HepG2 (cell line): ENCODE data around the gene PSORS1C2. TPM values are rescaled to one million over a fixed set of nuclear protein-coding genes. Genes with fewer than 3 reads are reported as not detected.

Experiments used
- BCL6 ChIP-seq: IDR thresholded peaks from 2 replicates; pipeline ENCODE4 v1.6.1; 2016; ENCODE audit warnings: missing genetic modification reagents, missing compliant biosample characterization
- HMG20A ChIP-seq: IDR thresholded peaks from 2 replicates; pipeline ENCODE4 v1.6.1; 2016; ENCODE audit warnings: borderline replicate concordance
- HNF4A ChIP-seq: sonication (generic); formaldehyde crosslinking; IDR thresholded peaks from 2 replicates; pipeline ENCODE4 v1.4.0; 2020; ENCODE audit warnings: missing genetic modification reagents
- LCORL ChIP-seq, 2 experiments: fragments of 450-650 bp in 1 of 2; sonication (generic) in 1 of 2; formaldehyde crosslinking in 1 of 2; IDR thresholded peaks; 2 replicates each; pipeline versions ENCODE4 v1.5.0 to v1.6.1; 2017 to 2020; ENCODE audit warnings: antibody characterized with exemption in 1 of 2, missing genetic modification reagents in 1 of 2
- RCOR2 ChIP-seq: IDR thresholded peaks from 2 replicates; pipeline ENCODE4 v1.6.1; 2016; ENCODE audit warnings: missing biosample characterization, missing genetic modification reagents
- SAFB2 ChIP-seq: sonication (generic); formaldehyde crosslinking; IDR thresholded peaks from 2 replicates; pipeline ENCODE4 v1.5.1; 2020; ENCODE audit warnings: missing genetic modification reagents, low read depth, mild to moderate bottlenecking, borderline replicate concordance
- SIN3A ChIP-seq: IDR thresholded peaks from 2 replicates; pipeline ENCODE4 v1.6.1; 2011; ENCODE audit warnings: low read depth, mild to moderate bottlenecking, control low read depth, low read length, borderline replicate concordance
- SOX13 ChIP-seq, 3 experiments: fragments of 450-650 bp in 1 of 3; sonication (generic) in 1 of 3; formaldehyde crosslinking in 1 of 3; IDR thresholded peaks in 2 of 3; conservative IDR thresholded peaks in 1 of 3; 2 replicates each; pipeline versions ENCODE4 v1.5.0 to v1.6.1; 2016 to 2020; ENCODE audit warnings: antibody characterized with exemption in 1 of 3, mild to moderate bottlenecking in 1 of 3, missing compliant biosample characterization in 1 of 3, missing genetic modification reagents in 1 of 3, moderate library complexity in 1 of 3
- SP5 ChIP-seq: IDR thresholded peaks from 2 replicates; pipeline ENCODE4 v1.6.1; 2016; ENCODE audit warnings: low read depth, borderline replicate concordance
- ZMYM3 ChIP-seq: sonication (generic); formaldehyde crosslinking; IDR thresholded peaks from 2 replicates; pipeline ENCODE4 v1.5.1; 2020; ENCODE audit warnings: mild to moderate bottlenecking, missing genetic modification reagents
- ZNF205 ChIP-seq: IDR thresholded peaks from 2 replicates; pipeline ENCODE4 v1.6.1; 2018; ENCODE audit warnings: missing biosample characterization, missing genetic modification reagents
- ZNF326 ChIP-seq: sonication (generic); formaldehyde crosslinking; IDR thresholded peaks from 2 replicates; pipeline ENCODE4 v1.4.0; 2020; ENCODE audit warnings: missing genetic modification reagents, borderline replicate concordance
- ZNF430 ChIP-seq: sonication (generic); formaldehyde crosslinking; IDR thresholded peaks from 2 replicates; pipeline ENCODE4 v1.9.0; 2021; ENCODE audit warnings: mild to moderate bottlenecking, missing genetic modification reagents
- ZNF567 ChIP-seq: sonication (generic); formaldehyde crosslinking; IDR thresholded peaks from 2 replicates; pipeline ENCODE4 v1.8.1; 2023; ENCODE audit warnings: mild to moderate bottlenecking, missing genetic modification reagents, borderline replicate concordance
- polyA plus RNA-seq, 8 experiments: library from polyadenylated mRNA; depleted of rRNA in 3 of 8; stranded (reverse) in 7 of 8; unstranded in 1 of 8; fragments of >200 nt; fragmentation: Illumina TruSeq in 4 of 8; extraction: Trizol in 4 of 8; gene quantifications; 2 replicates each; pipeline versions ENCODE4 v1.2.1 to v1.2.3, GENCODE V29; 2011 to 2016; ENCODE audit warnings: low read depth in 4 of 8, missing spikeins in 1 of 8, mixed read lengths in 1 of 8; ENCODE audit not compliant: insufficient read depth in 1 of 8
- total RNA-seq, 5 experiments: library from RNA; depleted of rRNA; stranded (reverse); fragments of >200 nt; fragmentation: Illumina TruSeq; extraction: Trizol; gene quantifications; 2 replicates each; pipeline ENCODE4 v1.2.3, GENCODE V29; 2016; ENCODE audit warnings: low read depth in 1 of 5
- TF ChIP-seq, protein P1 (sequence below): sonication (generic); formaldehyde crosslinking; IDR thresholded peaks from 2 replicates; pipeline ENCODE4 v1.5.0; 2020; ENCODE audit warnings: mild to moderate bottlenecking, missing genetic modification reagents, borderline replicate concordance
- TF ChIP-seq, protein P2 (sequence below): IDR thresholded peaks from 2 replicates; pipeline ENCODE4 v1.4.0; 2020; ENCODE audit warnings: mild to moderate bottlenecking, missing genetic modification reagents

PSORS1C2 gene
- total and polyA plus RNA-seq, 2 of the 13 experiments (the other 11 are each of a cell fraction or from before 2014, with no cell fraction given): not detected

DNA sequence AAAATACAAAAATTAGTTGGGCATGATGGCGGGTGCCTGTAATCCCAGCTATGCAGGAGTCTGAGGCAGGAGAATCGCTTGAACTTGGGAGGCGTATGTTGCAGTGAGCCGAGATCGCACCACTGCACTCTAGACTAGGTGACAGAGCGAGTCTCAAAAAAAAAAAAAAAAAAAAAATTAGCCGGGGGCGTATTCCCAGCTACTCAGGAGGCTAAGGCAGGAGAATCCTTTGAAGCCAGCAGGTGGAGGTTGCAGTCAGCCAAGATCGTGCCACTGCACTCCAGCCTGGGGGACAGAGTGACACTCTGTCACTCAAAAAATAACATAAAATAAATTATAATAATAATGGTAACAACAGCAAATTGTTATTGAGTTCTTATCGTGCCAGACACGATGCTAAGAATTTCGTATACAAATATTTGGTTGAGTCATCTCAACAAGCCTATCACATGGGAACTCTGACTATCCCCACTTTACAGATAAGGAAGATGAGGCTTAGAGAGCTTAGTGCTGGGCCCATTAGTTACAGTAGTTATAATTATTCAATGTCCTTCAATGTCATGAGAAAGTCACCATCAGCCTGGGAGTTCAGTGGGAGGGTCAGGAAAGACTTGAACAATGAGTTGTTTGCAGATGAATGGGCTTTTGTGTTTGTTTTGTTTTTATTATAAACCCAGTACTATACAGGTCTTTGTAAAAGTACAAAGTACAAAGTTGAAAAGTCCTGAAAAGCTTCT is 45.9 kb downstream of the PSORS1C2 start (continued):
- TF ChIP-seq ZNF567 (CRISPR knock-in tag) (no peak), HMG20A (CRISPR knock-in tag) (peak; percentile 37; the same call in 1 of the 2 replicates), HNF4A (CRISPR knock-in tag) (peak; percentile 62), ZNF430 (CRISPR knock-in tag) (no peak), SP5 (CRISPR knock-in tag) (peak; percentile 14; the same call in 1 of the 2 replicates), SAFB2 (CRISPR knock-in tag) (no peak), BCL6 (CRISPR knock-in tag) (peak; percentile 59), SOX13 (IDR thresholded peaks at IDR 0.05) (peak; percentile 72), SOX13 (CRISPR knock-in tag; conservative IDR thresholded peaks at IDR 0.05 in 1 of 2, IDR thresholded peaks at IDR 0.05 in 1 of 2) (peak in 1 of 2 experiments; percentile 94; a peak in 2 of 4 replicates), ZMYM3 (CRISPR knock-in tag) (0 out of 2 replicates have a peak, but pooled peaks have one; percentile 21), LCORL (IDR thresholded peaks at IDR 0.05) (no peak), LCORL (CRISPR knock-in tag; IDR thresholded peaks at IDR 0.05) (no peak), RCOR2 (CRISPR knock-in tag) (0 out of 2 replicates have a peak, but pooled peaks have one; percentile 57), ZNF326 (CRISPR knock-in tag) (no peak), SIN3A (no peak), ZNF205 (CRISPR knock-in tag) (no peak)
- TF ChIP-seq, protein P1, sequence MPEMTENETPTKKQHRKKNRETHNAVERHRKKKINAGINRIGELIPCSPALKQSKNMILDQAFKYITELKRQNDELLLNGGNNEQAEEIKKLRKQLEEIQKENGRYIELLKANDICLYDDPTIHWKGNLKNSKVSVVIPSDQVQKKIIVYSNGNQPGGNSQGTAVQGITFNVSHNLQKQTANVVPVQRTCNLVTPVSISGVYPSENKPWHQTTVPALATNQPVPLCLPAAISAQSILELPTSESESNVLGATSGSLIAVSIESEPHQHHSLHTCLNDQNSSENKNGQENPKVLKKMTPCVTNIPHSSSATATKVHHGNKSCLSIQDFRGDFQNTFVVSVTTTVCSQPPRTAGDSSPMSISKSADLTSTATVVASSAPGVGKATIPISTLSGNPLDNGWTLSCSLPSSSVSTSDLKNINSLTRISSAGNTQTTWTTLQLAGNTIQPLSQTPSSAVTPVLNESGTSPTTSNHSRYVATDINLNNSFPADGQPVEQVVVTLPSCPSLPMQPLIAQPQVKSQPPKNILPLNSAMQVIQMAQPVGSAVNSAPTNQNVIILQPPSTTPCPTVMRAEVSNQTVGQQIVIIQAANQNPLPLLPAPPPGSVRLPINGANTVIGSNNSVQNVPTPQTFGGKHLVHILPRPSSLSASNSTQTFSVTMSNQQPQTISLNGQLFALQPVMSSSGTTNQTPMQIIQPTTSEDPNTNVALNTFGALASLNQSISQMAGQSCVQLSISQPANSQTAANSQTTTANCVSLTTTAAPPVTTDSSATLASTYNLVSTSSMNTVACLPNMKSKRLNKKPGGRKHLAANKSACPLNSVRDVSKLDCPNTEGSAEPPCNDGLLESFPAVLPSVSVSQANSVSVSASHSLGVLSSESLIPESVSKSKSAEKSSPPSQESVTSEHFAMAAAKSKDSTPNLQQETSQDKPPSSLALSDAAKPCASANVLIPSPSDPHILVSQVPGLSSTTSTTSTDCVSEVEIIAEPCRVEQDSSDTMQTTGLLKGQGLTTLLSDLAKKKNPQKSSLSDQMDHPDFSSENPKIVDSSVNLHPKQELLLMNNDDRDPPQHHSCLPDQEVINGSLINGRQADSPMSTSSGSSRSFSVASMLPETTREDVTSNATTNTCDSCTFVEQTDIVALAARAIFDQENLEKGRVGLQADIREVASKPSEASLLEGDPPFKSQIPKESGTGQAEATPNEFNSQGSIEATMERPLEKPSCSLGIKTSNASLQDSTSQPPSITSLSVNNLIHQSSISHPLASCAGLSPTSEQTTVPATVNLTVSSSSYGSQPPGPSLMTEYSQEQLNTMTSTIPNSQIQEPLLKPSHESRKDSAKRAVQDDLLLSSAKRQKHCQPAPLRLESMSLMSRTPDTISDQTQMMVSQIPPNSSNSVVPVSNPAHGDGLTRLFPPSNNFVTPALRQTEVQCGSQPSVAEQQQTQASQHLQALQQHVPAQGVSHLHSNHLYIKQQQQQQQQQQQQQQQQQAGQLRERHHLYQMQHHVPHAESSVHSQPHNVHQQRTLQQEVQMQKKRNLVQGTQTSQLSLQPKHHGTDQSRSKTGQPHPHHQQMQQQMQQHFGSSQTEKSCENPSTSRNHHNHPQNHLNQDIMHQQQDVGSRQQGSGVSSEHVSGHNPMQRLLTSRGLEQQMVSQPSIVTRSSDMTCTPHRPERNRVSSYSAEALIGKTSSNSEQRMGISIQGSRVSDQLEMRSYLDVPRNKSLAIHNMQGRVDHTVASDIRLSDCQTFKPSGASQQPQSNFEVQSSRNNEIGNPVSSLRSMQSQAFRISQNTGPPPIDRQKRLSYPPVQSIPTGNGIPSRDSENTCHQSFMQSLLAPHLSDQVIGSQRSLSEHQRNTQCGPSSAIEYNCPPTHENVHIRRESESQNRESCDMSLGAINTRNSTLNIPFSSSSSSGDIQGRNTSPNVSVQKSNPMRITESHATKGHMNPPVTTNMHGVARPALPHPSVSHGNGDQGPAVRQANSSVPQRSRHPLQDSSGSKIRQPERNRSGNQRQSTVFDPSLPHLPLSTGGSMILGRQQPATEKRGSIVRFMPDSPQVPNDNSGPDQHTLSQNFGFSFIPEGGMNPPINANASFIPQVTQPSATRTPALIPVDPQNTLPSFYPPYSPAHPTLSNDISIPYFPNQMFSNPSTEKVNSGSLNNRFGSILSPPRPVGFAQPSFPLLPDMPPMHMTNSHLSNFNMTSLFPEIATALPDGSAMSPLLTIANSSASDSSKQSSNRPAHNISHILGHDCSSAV (CRISPR knock-in tag): no peak
- TF ChIP-seq, protein P2, sequence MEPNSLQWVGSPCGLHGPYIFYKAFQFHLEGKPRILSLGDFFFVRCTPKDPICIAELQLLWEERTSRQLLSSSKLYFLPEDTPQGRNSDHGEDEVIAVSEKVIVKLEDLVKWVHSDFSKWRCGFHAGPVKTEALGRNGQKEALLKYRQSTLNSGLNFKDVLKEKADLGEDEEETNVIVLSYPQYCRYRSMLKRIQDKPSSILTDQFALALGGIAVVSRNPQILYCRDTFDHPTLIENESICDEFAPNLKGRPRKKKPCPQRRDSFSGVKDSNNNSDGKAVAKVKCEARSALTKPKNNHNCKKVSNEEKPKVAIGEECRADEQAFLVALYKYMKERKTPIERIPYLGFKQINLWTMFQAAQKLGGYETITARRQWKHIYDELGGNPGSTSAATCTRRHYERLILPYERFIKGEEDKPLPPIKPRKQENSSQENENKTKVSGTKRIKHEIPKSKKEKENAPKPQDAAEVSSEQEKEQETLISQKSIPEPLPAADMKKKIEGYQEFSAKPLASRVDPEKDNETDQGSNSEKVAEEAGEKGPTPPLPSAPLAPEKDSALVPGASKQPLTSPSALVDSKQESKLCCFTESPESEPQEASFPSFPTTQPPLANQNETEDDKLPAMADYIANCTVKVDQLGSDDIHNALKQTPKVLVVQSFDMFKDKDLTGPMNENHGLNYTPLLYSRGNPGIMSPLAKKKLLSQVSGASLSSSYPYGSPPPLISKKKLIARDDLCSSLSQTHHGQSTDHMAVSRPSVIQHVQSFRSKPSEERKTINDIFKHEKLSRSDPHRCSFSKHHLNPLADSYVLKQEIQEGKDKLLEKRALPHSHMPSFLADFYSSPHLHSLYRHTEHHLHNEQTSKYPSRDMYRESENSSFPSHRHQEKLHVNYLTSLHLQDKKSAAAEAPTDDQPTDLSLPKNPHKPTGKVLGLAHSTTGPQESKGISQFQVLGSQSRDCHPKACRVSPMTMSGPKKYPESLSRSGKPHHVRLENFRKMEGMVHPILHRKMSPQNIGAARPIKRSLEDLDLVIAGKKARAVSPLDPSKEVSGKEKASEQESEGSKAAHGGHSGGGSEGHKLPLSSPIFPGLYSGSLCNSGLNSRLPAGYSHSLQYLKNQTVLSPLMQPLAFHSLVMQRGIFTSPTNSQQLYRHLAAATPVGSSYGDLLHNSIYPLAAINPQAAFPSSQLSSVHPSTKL (CRISPR knock-in tag): peak; percentile 71
